MM.1S (cell line): ENCODE results near the gene WDR91.

ENCODE experiments used
- CTCF ChIP-seq: fragments of 300-600 bp; sonication (generic); IDR thresholded peaks from 2 replicates; pipeline ENCODE4 v1.5.1; 2016; ENCODE audit warnings: antibody characterized with exemption, low read length, mixed read lengths
- EZH2 ChIP-seq: fragments of 300-600 bp; sonication (generic); optimal IDR thresholded peaks from 2 replicates; pipeline ENCODE3; 2017; ENCODE audit warnings: low read depth, mild to moderate bottlenecking, antibody characterized with exemption, low read length, mixed read lengths

GRCh38 chr7:135154734-135155133 lies 56.6 kb downstream of the WDR91 start:
- no peak for TF ChIP-seq EZH2
- TF ChIP-seq CTCF, result no peak
